GM12864 (cell line): ENCODE results near the gene TRIM59.

Experiments used
- DNase-seq: peaks from one replicate; pipeline ENCODE4 v3.0.0-alpha.2; 2011; ENCODE audit warnings: low read depth
- H3K4me3 ChIP-seq: 2 replicates; pipeline ENCODE4 v1.5.1; 2011; ENCODE audit warnings: mild to moderate bottlenecking, low read depth, low read length, control low read depth
- TF ChIP-seq, protein P1 (sequence below): IDR thresholded peaks from 2 replicates; pipeline ENCODE4 v1.5.1; 2011; ENCODE audit warnings: low read depth, mild to moderate bottlenecking, moderate library complexity, low read length, control low read depth, inconsistent platforms; ENCODE audit errors: missing control alignments

TRIM59 gene

DNA sequence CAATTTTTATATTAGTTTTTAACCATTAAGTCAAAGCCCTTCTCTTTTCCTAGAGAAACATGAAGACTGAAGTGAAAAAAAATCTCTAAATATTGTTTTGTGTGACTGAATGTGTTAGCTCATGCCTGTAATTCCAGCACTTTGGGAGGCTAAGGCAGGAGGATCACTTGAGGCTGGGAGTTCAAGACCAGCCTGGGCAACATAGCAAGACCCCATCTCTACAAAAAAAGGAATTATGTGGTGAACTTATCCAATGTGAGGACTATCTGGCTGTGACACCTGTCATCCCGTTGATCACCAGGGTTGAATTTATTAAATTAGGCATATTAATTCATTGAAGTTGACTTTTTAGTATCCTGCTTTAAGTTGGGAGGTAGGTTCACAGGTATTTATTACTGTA lies 37.1 kb downstream of the TRIM59 start:
- no peak overlapping the region for H3K4me3 ChIP-seq
- DNase-seq = no peak
- TF ChIP-seq, protein P1, sequence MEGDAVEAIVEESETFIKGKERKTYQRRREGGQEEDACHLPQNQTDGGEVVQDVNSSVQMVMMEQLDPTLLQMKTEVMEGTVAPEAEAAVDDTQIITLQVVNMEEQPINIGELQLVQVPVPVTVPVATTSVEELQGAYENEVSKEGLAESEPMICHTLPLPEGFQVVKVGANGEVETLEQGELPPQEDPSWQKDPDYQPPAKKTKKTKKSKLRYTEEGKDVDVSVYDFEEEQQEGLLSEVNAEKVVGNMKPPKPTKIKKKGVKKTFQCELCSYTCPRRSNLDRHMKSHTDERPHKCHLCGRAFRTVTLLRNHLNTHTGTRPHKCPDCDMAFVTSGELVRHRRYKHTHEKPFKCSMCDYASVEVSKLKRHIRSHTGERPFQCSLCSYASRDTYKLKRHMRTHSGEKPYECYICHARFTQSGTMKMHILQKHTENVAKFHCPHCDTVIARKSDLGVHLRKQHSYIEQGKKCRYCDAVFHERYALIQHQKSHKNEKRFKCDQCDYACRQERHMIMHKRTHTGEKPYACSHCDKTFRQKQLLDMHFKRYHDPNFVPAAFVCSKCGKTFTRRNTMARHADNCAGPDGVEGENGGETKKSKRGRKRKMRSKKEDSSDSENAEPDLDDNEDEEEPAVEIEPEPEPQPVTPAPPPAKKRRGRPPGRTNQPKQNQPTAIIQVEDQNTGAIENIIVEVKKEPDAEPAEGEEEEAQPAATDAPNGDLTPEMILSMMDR = no peak

DNA sequence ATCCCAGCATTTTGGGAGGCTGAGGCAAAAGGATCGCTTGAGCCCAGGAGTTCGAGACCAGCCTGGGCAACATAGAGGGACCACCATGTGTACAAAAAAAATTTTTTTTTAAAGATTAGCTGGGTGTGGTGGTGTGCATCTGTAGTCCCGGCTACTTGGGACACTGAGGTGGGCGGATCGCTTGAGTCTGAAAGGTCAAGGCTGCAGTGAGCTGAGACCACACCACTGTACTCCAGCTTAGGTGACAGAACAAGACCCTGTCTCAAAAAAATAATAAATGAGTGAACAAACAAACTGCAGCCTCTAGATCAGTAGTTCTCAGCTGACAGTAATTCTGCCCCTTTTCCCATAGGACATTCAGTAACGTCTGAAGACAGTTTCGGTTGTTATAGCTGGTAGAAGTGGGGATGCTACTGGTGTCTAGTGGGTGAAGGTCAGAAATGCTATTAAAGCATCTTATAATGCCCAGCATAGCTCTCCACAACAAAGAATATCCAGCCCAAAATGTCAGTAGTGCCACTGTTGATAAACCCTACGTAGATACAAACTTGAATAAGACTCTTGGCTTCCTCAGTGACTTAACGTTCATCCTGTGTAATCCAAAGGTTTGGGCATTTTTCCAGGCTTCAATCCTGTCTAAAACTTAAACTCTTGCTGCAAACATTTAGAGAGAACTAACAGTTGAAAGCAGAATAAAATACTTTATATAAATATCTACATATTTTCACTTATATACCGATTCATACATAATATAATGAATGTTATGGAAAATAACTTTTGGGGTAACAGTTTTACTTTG lies 39.6 kb downstream of the TRIM59 start:
- DNase-seq = no peak
- H3K4me3 ChIP-seq = no peak overlapping the region
- TF ChIP-seq, protein P1 = no peak

DNA sequence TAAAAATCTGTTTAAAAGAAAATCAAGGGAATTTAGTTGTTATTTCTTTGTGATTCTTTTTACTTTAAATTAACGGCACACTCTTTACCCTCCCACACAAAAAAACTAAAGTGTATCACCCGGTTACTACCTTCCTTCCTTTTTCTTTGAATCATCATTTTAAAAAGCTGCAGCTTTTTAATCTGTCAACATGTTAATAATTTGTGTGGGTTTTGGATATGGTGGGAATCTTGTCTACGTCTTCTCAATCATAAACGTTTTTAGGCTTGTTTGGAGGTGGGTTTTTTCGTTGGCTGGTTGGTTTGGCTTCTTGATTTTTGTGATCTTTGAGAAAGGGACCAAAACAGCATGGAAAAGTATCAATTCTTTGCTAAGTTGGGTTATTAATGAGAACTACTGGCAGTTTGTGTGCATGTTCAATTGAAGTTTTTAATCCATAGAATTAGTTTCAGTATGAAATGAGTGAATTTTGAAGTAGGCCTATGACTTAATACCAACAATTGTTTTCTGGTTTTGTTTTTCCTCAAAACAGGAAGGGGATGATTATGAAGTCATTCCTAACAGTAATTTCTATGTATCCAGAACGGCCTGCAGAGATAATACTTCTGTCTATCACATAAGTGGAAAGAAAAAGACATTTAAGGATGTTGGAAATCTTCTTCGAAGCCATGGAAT lies 45.7 kb downstream of the TRIM59 start:
- no peak for DNase-seq
- peak overlapping the region; percentile 17; the same call in 1 of the 2 replicates for H3K4me3 ChIP-seq
- TF ChIP-seq, protein P1 = no peak

GRCh38 chr3:160403028-160403545 lies 46.5 kb downstream of the TRIM59 start:
- no peak for DNase-seq
- TF ChIP-seq, protein P1 = no peak
- H3K4me3 ChIP-seq = peak overlapping the region; percentile 70

DNA sequence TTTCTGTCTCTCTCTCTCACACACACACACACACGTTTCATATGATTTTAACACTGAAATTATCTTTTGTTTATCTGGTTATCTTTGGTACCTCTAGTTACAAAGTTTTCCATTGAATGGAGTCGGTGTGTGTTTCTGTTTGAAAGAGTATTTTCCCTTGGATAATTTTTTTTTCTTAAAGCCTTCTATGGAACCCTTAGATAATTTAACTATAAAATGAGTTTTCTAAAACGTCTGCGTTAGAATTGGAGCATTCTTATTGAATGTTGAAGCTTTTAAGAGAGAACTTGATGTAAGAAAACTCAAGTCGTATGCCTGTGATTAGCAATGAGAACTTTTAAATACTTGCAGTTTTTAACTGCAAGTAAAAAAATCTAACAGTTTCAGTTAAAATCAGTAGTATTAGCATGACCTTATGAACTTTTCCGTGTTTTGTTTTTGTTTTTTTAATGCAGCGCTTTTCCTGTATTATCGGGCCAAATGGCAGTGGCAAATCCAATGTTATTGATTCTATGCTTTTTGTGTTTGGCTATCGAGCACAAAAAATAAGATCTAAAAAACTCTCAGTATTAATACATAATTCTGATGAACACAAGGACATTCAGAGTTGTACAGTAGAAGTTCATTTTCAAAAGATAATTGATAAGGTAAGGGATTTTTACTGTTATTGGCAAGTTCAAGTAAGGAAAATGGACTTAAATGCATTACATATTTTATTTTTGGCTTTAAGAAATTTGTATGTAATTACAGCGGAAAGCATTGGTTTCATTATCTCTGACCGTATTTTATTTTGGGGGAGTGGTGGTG lies 47.2 kb downstream of the TRIM59 start:
- H3K4me3 ChIP-seq = peak overlapping the region; percentile 70
- TF ChIP-seq, protein P1 = no peak
- DNase-seq = no peak

GRCh38 chr3:160401291-160402095 lies 48.1 kb downstream of the TRIM59 start:
- TF ChIP-seq, protein P1 = no peak
- peak overlapping the region; percentile 70 for H3K4me3 ChIP-seq
- no peak for DNase-seq
